Measurements from ENCODE around the gene VEGFA. TPM values are rescaled to one million over a fixed set of nuclear protein-coding genes. Genes with fewer than 3 reads are reported as not detected.

The VEGFA gene
- total and polyA plus RNA-seq, 2 of the 8 experiments (the other 6 are each of a cell fraction or from before 2014, with no cell fraction given): 42.2 to 58.5 TPM

DNA sequence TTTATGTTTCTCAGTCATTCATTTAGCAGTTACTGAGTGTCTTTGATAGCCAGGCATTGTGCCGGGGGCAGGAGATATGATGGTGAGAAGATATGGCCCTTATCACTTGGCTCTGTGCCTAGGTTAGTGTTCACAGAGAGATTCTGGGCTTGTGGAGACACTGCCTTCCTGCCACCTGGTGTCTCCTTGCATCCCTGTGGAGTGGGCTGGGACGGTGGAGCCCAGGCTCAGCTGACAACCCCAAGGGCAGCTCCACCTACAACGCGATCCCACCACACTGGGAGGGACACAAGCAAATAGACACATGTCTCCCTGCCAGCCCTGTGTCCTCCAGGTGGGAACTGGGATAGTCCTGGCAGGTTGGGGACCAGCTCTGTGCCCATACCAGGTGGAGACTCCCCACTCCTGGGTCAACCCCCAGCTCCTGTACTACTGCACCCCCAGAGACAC is 30.3 kb upstream of the VEGFA start:
- no peak overlapping the region for H3K4ac ChIP-seq (replicated peaks; ENCODE audit: insufficient read length, low read depth, low read length)
- no peak overlapping the region for H4K5ac ChIP-seq (ENCODE audit: insufficient read length, low read depth, low read length)
- no peak overlapping the region for H2AFZ ChIP-seq (ENCODE audit: low read length)
- H2AK5ac ChIP-seq (ENCODE audit: low read depth, low read length): no peak overlapping the region
- H3K23ac ChIP-seq (ENCODE audit: insufficient read length): no peak overlapping the region
- 0 out of 2 replicates have a peak overlapping the region, but pooled peaks have one; percentile 50 for H2BK12ac ChIP-seq (ENCODE audit: low read depth, low read length)
- ChIA-PET POLR2A (ENCODE audit: partially characterized antibody) (interaction anchor here (1.2 to 2.4 kb wide), 4 partner anchors 14 to 35 kb away, joined by 3 to 8 read pairs (median 3); no protein-coding TSS in a partner anchor), CTCF (ENCODE audit: partially characterized antibody) (interaction anchor here (0.7 to 2.3 kb wide), 12 partner anchors 9 to 202 kb away, joined by 3 to 10 read pairs (median 4); partner anchors contain the start of gene VEGFA)
- no peaks in the 10 kb centered on the region for H3K79me2 ChIP-seq (ENCODE audit: control insufficient read depth in 1 of 2, insufficient read depth in 2 of 2, low read length in 2 of 2)
- FAIRE-seq: no peak
- no peak overlapping the region for H3K4me3 ChIP-seq (ENCODE audit: extremely low read depth in 1 of 4, insufficient read depth in 2 of 4, low read depth in 3 of 4, low read length in 4 of 4)
- H3K14ac ChIP-seq (ENCODE audit: insufficient read length): no peak overlapping the region
- peaks cover 0 to 20% (median 3%) of the 10 kb centered on the region in 4 experiments; a peak in 4 of 7 replicates for H3K4me1 ChIP-seq (replicated peaks in 1 of 4; ENCODE audit: control insufficient read depth in 3 of 4, insufficient read depth in 4 of 4, low read length in 3 of 4)
- WGBS, 2 experiments (ENCODE audit: extremely low coverage in 1 of 2, insufficient coverage in 1 of 2, insufficient read length in 1 of 2, insufficient replicate concordance in 2 of 2, low coverage in 1 of 2, low lambda C conversion rate in 2 of 2, missing lambda C conversion rate in 1 of 2): 94% methylated on average over 4 of the region's 4 CpGs; no CpG with 5 or more reads in 1 of the 2 experiments
- no peak overlapping the region for H4K8ac ChIP-seq (ENCODE audit: extremely low read depth, insufficient read depth, low read length)
- no peak overlapping the region for H3K56ac ChIP-seq (replicated peaks; ENCODE audit: insufficient read length, low read depth, low read length)
- no peaks in the 10 kb centered on the region for H3K79me1 ChIP-seq (ENCODE audit: low read depth, low read length)
- H3K36me3 ChIP-seq (ENCODE audit: control insufficient read depth in 2 of 4, insufficient read depth in 4 of 4, low read length in 3 of 4): no peaks in the 10 kb centered on the region
- no peak overlapping the region for H3K27ac ChIP-seq (ENCODE audit: low read depth, low read length)
- H4K91ac ChIP-seq (replicated peaks; ENCODE audit: insufficient read length, low read length): no peak overlapping the region
- H3K27me3 ChIP-seq (replicated peaks in 1 of 4; ENCODE audit: control insufficient read depth in 3 of 4, extremely low read depth in 1 of 4, insufficient read depth in 3 of 4, low read length in 3 of 4): no peaks in the 10 kb centered on the region
- H4K20me1 ChIP-seq (replicated peaks in 1 of 2; ENCODE audit: control insufficient read depth in 1 of 2, insufficient read depth in 2 of 2, low read length in 2 of 2): peaks cover 0 to 3% of the 10 kb centered on the region in 2 experiments
- 0 out of 2 replicates have a peak overlapping the region, but pooled peaks have one; percentile 5 for H2BK15ac ChIP-seq (ENCODE audit: low read length)
- no peak overlapping the region for H2BK20ac ChIP-seq (ENCODE audit: low read length)
- H3K9me3 ChIP-seq (ENCODE audit: insufficient read depth in 2 of 2, low read depth in 1 of 2, low read length in 1 of 2): no peaks in the 10 kb centered on the region
- no peak overlapping the region for H3K4me2 ChIP-seq (ENCODE audit: insufficient read depth in 1 of 2, low read depth in 2 of 2, low read length in 2 of 2)
- H3K9ac ChIP-seq (replicated peaks in 1 of 4; ENCODE audit: extremely low read depth in 1 of 4, low read depth in 3 of 4, low read length in 3 of 4): no peak overlapping the region
- no peak for DNase-seq (ENCODE audit: low read depth in 1 of 2, low spot score in 2 of 2)
- peak overlapping the region; percentile 75; the same call in 1 of the 2 replicates for H2BK5ac ChIP-seq (ENCODE audit: low read depth, low read length)
- no peak overlapping the region for H3K18ac ChIP-seq (ENCODE audit: extremely low read depth, low read length)
- peaks cover 7% of the 10 kb centered on the region; the same call in 1 of the 2 replicates for H3K23me2 ChIP-seq (ENCODE audit: low read depth, low read length)
- no peak overlapping the region for H2BK120ac ChIP-seq (replicated peaks; ENCODE audit: low read depth, low read length)
- TF ChIP-seq POLR2A (IDR thresholded peaks at IDR 0.05; ENCODE audit: control extremely low read depth in 1 of 2, low read depth in 2 of 2, low read length in 2 of 2) (no peak), TAF7 (optimal IDR thresholded peaks at IDR 0.05; ENCODE audit: borderline replicate concordance, low read depth, low read length) (no peak), RNF2 (IDR thresholded peaks at IDR 0.05; ENCODE audit: borderline replicate concordance, low read depth, low read length, missing control alignments, poor library complexity, severe bottlenecking) (no peak), ZNF274 (IDR thresholded peaks at IDR 0.05; ENCODE audit: borderline replicate concordance, extremely low read depth, low read length) (no peak), ASH2L (IDR thresholded peaks at IDR 0.05; ENCODE audit: low read length) (no peak), HDAC6 (IDR thresholded peaks at IDR 0.05; ENCODE audit: low read depth, low read length) (no peak), KDM5A (IDR thresholded peaks at IDR 0.05; ENCODE audit: low read length) (no peak), USF2 (IDR thresholded peaks at IDR 0.05; ENCODE audit: low read length) (no peak), CBX8 (IDR thresholded peaks at IDR 0.05; ENCODE audit: borderline replicate concordance, low read depth, low read length) (no peak), HDAC2 (IDR thresholded peaks at IDR 0.05; ENCODE audit: borderline replicate concordance in 1 of 2, low read depth in 2 of 2, low read length in 2 of 2) (no peak), TAF1 (IDR thresholded peaks at IDR 0.05; ENCODE audit: low read depth, low read length) (no peak), KDM4A (IDR thresholded peaks at IDR 0.05; ENCODE audit: low read depth, low read length, severe bottlenecking) (no peak)
